GM19395 (cell line): ENCODE measurements around the gene GRB2.
"Not testable (repeated sequence)": the region's sequence is repeated elsewhere in the genome, so short reads cannot be mapped to it uniquely, and the experiment has no call there.

Experiments
- ATAC-seq: cut with Tn5 transposase; IDR thresholded peaks from one replicate; pipeline ENCODE4 v1.9.1; 2021; ENCODE audit warnings: mild to moderate bottlenecking, moderate library complexity; ENCODE audit not compliant: unreplicated experiment

GRB2 gene

GRCh38 chr17:75356260-75356937 is 49.1 kb downstream of the GRB2 start:
- no peak for ATAC-seq

GRCh38 chr17:75353176-75353575 is 52.3 kb downstream of the GRB2 start:
- ATAC-seq = no peak

- ATAC-seq = no peak
These were observed 53.4 kb downstream of the GRB2 start for GRCh38 chr17:75352079-75352569.

- ATAC-seq = no peak
These were observed 54.8 kb downstream of the GRB2 start for GRCh38 chr17:75350706-75351105.

GRCh38 chr17:75350029-75350428 is 55.4 kb downstream of the GRB2 start:
- no peak for ATAC-seq

- no peak for ATAC-seq
These were observed 55.9 kb downstream of the GRB2 start for GRCh38 chr17:75349589-75349988.

- ATAC-seq = no peak
These were observed 57.0 kb downstream of the GRB2 start for GRCh38 chr17:75348386-75349012.

GRCh38 chr17:75346906-75347305 is 58.6 kb downstream of the GRB2 start:
- ATAC-seq = no peak

GRCh38 chr17:75346368-75346767 is 59.1 kb downstream of the GRB2 start:
- not testable (repeated sequence) for ATAC-seq

GRCh38 chr17:75345514-75346167 is 59.8 kb downstream of the GRB2 start:
- peak; percentile 75 for ATAC-seq

- no peak for ATAC-seq
These were observed 60.8 kb downstream of the GRB2 start for GRCh38 chr17:75344666-75345065.

GRCh38 chr17:75342996-75343395 is 62.5 kb downstream of the GRB2 start:
- ATAC-seq = no peak

GRCh38 chr17:75341784-75342486 is 63.5 kb downstream of the GRB2 start:
- no peak for ATAC-seq

GRCh38 chr17:75340631-75341030 is 64.8 kb downstream of the GRB2 start:
- ATAC-seq = no peak

- ATAC-seq = no peak
These were observed 65.5 kb downstream of the GRB2 start for GRCh38 chr17:75339971-75340370.

- ATAC-seq = no peak
These were observed 67.1 kb downstream of the GRB2 start for GRCh38 chr17:75338335-75338734.

GRCh38 chr17:75335315-75335714 is 70.2 kb downstream of the GRB2 start:
- ATAC-seq = no peak

- no peak for ATAC-seq
These were observed 70.8 kb downstream of the GRB2 start for GRCh38 chr17:75334723-75335122.

- no peak for ATAC-seq
These were observed 73.8 kb downstream of the GRB2 start for GRCh38 chr17:75331671-75332070.

GRCh38 chr17:75327757-75328156 is 77.7 kb downstream of the GRB2 start:
- no peak for ATAC-seq

- no peak for ATAC-seq
These were observed 79.1 kb downstream of the GRB2 start for GRCh38 chr17:75326226-75326848.
